Fibroblast of gingiva (primary cell): ENCODE results near the gene DAG1.
A peak's percentile ranks its signal among the peaks of the same experiment; 100 is the strongest.

Experiments
- DNase-seq: peaks from one replicate; pipeline ENCODE4 v3.0.0-alpha.2; 2011; ENCODE audit warnings: low read depth

The DAG1 gene

GRCh38 chr3:49469936-49470713, at the start of gene DAG1:
TSS of gene DAG1 (plus strand) at chr3:49470267. CDS start at chr3:49510535, 40,268 bp downstream.
- DNase-seq = peak; percentile 96

- DNase-seq = no peak
These were observed 48.1 kb upstream of the DAG1 start for GRCh38 chr3:49421890-49422378.

- DNase-seq = no peak
These were observed 47.5 kb upstream of the DAG1 start, which contains the start of gene AMT for GRCh38 chr3:49422379-49423248. TSS of gene AMT (minus strand) at chr3:49422473. CDS start at chr3:49422450, 23 bp downstream.

- DNase-seq = no peak
These were observed 45.3 kb upstream of the DAG1 start for GRCh38 chr3:49424816-49425215.

- DNase-seq = no peak
These were observed 42.5 kb upstream of the DAG1 start for GRCh38 chr3:49427586-49427985.

- DNase-seq = no peak
These were observed 41.4 kb upstream of the DAG1 start for GRCh38 chr3:49428752-49429080.

- no peak for DNase-seq
These were observed 35.3 kb upstream of the DAG1 start for GRCh38 chr3:49434731-49435130.

- DNase-seq = no peak
These were observed 24.7 kb upstream of the DAG1 start for GRCh38 chr3:49445391-49445790.

- DNase-seq = no peak
These were observed 16.4 kb upstream of the DAG1 start for GRCh38 chr3:49453621-49454020.

GRCh38 chr3:49454458-49454857, 15.6 kb upstream of the DAG1 start:
- DNase-seq = no peak

- DNase-seq = no peak
These were observed 15.0 kb upstream of the DAG1 start for GRCh38 chr3:49454898-49455681.

- no peak for DNase-seq
These were observed 13.6 kb upstream of the DAG1 start for GRCh38 chr3:49456466-49456865.

- no peak for DNase-seq
These were observed 9.7 kb upstream of the DAG1 start for GRCh38 chr3:49460188-49460890.

GRCh38 chr3:49460956-49461355, 9.1 kb upstream of the DAG1 start:
- no peak for DNase-seq

GRCh38 chr3:49461443-49462171, 8.5 kb upstream of the DAG1 start:
- no peak for DNase-seq

GRCh38 chr3:49462222-49462621, 7.8 kb upstream of the DAG1 start:
- no peak for DNase-seq

GRCh38 chr3:49465270-49466034, 4.6 kb upstream of the DAG1 start:
- no peak for DNase-seq

GRCh38 chr3:49466085-49466484, 4.0 kb upstream of the DAG1 start:
- no peak for DNase-seq

- DNase-seq = peak; percentile 84
These were observed 781 bp upstream of the DAG1 start for GRCh38 chr3:49469037-49469935.
